ENCODE measurements around the gene SSR1.

Gene SSR1

GRCh38 chr6:7219310-7219709 lies 93.7 kb downstream of the SSR1 start:
- TF ChIP-seq CTCF (IDR thresholded peaks at IDR 0.05; ENCODE audit: low read depth, low read length, missing control alignments) = no peak
- DNase-seq (ENCODE audit: extremely low read depth, low read depth) = no peak

GRCh38 chr6:7218406-7218988 lies 94.5 kb downstream of the SSR1 start:
- TF ChIP-seq CTCF (IDR thresholded peaks at IDR 0.05; ENCODE audit: low read depth, low read length, missing control alignments) = no peak
- no peak overlapping the region for H3K4me3 ChIP-seq (replicated peaks; ENCODE audit: low read depth, low read length)
- DNase-seq (ENCODE audit: extremely low read depth, low read depth) = no peak

More at GRCh38 chr6:7219310-7219709, 93.7 kb downstream of the SSR1 start:
- no peak overlapping the region for H3K4me3 ChIP-seq (replicated peaks; ENCODE audit: low read depth, low read length)

All from HFF-Myc (cell line).